GM23338 (cell line): ENCODE data around the gene UXS1.

ENCODE experiments used
- CREB1 ChIP-seq: fragments of 250-450 bp; sonication (Bioruptor Pico); IDR thresholded peaks from 2 replicates; pipeline ENCODE4 v1.5.0; 2020; ENCODE audit warnings: low read depth, mild to moderate bottlenecking, moderate library complexity
- ETS1 ChIP-seq: IDR thresholded peaks from 2 replicates; pipeline ENCODE4 v1.6.1; 2016; ENCODE audit warnings: antibody characterized with exemption
- EZH2 ChIP-seq: fragments of 200-600 bp; sonication (generic); IDR thresholded peaks from one replicate; pipeline ENCODE4 v1.8.0; 2017; ENCODE audit warnings: antibody characterized with exemption, mild to moderate bottlenecking, low read depth; ENCODE audit not compliant: unreplicated experiment
- EZH2phosphoT487 ChIP-seq: fragments of 200-600 bp; sonication (generic); IDR thresholded peaks from one replicate; pipeline ENCODE4 v1.8.1; 2018; ENCODE audit warnings: antibody characterized with exemption; ENCODE audit not compliant: unreplicated experiment
- JUNB ChIP-seq: IDR thresholded peaks from one replicate; pipeline ENCODE4 v1.6.1; 2016; ENCODE audit warnings: antibody characterized with exemption; ENCODE audit not compliant: unreplicated experiment
- POLR2AphosphoS5 ChIP-seq: IDR thresholded peaks from 2 replicates; pipeline ENCODE4 v1.6.1; 2016; ENCODE audit warnings: antibody characterized with exemption, low read depth
- ZNF114 ChIP-seq: fragments of 250-450 bp; sonication (Bioruptor Pico); IDR thresholded peaks from 2 replicates; pipeline ENCODE4 v1.5.0; 2020; ENCODE audit warnings: mild to moderate bottlenecking, moderate library complexity
- TF ChIP-seq, protein P1 (sequence below), 2 experiments: fragments of 200-600 bp in 1 of 2; sonication (generic) in 1 of 2; conservative IDR thresholded peaks; 2 replicates each; pipeline versions ENCODE4 v1.5.1 to v1.6.1; 2016 to 2017; ENCODE audit warnings: antibody characterized with exemption in 2 of 2, low read depth in 2 of 2, mild to moderate bottlenecking in 2 of 2, moderate library complexity in 1 of 2

DNA sequence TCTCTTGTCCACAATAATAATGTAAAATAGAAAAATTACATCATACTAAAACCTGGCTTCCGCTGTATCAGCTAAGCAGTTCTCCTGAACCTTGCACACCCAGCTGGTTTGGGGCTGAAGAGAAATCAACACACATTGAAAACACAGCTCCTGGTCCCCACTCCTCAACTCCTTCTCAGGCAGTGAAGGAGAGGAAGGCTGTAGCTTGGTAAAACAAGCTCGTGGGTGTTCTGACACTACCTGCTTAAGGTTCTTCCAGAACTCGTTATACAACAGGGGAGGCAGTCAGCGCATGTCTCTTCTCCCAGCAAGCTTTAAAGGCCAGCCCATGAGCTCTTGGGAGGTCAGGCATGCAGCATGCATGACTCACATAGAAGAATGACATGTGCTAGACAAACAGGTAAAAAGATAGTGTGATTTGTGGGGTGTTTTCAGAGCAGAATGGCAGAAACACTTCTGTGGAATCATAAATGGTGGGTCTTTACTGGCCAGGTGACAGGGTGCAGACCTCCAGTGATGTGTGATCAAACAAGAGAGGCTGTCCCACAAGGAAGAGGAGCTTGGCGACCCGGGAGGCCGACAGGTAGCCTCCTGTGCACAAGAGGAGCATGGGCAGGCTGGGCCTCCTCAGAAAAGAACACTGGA is 69.1 kb downstream of the UXS1 start:
- no peak for TF ChIP-seq EZH2
- TF ChIP-seq ZNF114 = no peak
- no peak for TF ChIP-seq ETS1
- TF ChIP-seq, protein P1, sequence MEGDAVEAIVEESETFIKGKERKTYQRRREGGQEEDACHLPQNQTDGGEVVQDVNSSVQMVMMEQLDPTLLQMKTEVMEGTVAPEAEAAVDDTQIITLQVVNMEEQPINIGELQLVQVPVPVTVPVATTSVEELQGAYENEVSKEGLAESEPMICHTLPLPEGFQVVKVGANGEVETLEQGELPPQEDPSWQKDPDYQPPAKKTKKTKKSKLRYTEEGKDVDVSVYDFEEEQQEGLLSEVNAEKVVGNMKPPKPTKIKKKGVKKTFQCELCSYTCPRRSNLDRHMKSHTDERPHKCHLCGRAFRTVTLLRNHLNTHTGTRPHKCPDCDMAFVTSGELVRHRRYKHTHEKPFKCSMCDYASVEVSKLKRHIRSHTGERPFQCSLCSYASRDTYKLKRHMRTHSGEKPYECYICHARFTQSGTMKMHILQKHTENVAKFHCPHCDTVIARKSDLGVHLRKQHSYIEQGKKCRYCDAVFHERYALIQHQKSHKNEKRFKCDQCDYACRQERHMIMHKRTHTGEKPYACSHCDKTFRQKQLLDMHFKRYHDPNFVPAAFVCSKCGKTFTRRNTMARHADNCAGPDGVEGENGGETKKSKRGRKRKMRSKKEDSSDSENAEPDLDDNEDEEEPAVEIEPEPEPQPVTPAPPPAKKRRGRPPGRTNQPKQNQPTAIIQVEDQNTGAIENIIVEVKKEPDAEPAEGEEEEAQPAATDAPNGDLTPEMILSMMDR (conservative IDR thresholded peaks at IDR 0.05; ENCODE audit: low read depth in 2 of 2) = no peak
- TF ChIP-seq EZH2phosphoT487 = no peak
- TF ChIP-seq JUNB = no peak
- TF ChIP-seq CREB1 (CRISPR knock-in tag) = no peak
- no peak for TF ChIP-seq POLR2AphosphoS5
